T-cell (primary cell): ENCODE measurements around the gene MBOAT7. TPM values are rescaled to one million over a fixed set of nuclear protein-coding genes. Genes with fewer than 3 reads are reported as not detected.

ENCODE experiments used
- ATAC-seq, 4 experiments: fragments of 200-7000 bp in 3 of 4; fragments of 150-1000 bp in 1 of 4; cut with Tn5 transposase; replicated peaks in 1 of 4; 1 replicate in 3 of 4; 2 replicates in 1 of 4; pipeline ENCODE4 v1.10.0; 2021; ENCODE audit warnings: moderate library complexity in 3 of 4, mild to moderate bottlenecking in 2 of 4, moderate number of reproducible peaks in 1 of 4
- CTCF ChIA-PET, 2 donors: fragments of 300-600 bp; sonication (Branson Sonifier 250); formaldehyde crosslinking; loops; one replicate each; lab custom pipeline; 2022; ENCODE audit warnings: antibody characterized with exemption in 2 of 2; lab: Charles Lee
- POLR2A ChIA-PET, 2 donors: fragments of 300-600 bp; sonication (Branson Sonifier 250); formaldehyde crosslinking; loops; one replicate each; lab custom pipeline; 2022; ENCODE audit warnings: antibody characterized with exemption in 2 of 2; lab: Charles Lee
- DNase-seq, 35 experiments: peaks; one replicate each; pipeline versions ENCODE4 v3.0.0 to v3.0.0-alpha.2; 2013 to 2023
- H3K27ac ChIP-seq: one replicate; pipeline ENCODE4 v1.5.1; 2013; ENCODE audit warnings: low read length
- H3K27me3 ChIP-seq, 2 experiments: replicated peaks in 1 of 2; 1 replicate in 1 of 2; 2 replicates in 1 of 2; pipeline versions ENCODE4 v1.6.1 to v1.7.0; 2013; ENCODE audit warnings: low read length in 1 of 2, mixed read lengths in 1 of 2; ENCODE audit not compliant: control insufficient read depth in 2 of 2, insufficient read depth in 2 of 2; ENCODE audit errors: extremely low read depth in 1 of 2
- H3K36me3 ChIP-seq, 2 donors: 1 replicate in 1 of 2; 2 replicates in 1 of 2; pipeline versions ENCODE4 v1.6.1 to v1.7.0; 2013; ENCODE audit warnings: low read length in 1 of 2; ENCODE audit not compliant: control insufficient read depth in 2 of 2, insufficient read depth in 1 of 2; ENCODE audit errors: extremely low read depth in 1 of 2
- H3K4me1 ChIP-seq, 2 experiments: 1 replicate in 1 of 2; 2 replicates in 1 of 2; pipeline versions ENCODE4 v1.6.1 to v1.7.0; 2013; ENCODE audit warnings: low read length in 2 of 2, mixed read lengths in 1 of 2; ENCODE audit not compliant: insufficient read depth in 2 of 2, control insufficient read depth in 1 of 2; ENCODE audit errors: extremely low read depth in 1 of 2
- H3K4me3 ChIP-seq, 2 donors: 1 replicate in 1 of 2; 2 replicates in 1 of 2; pipeline versions ENCODE4 v1.5.1 to v1.7.0; 2013; ENCODE audit warnings: mild to moderate bottlenecking in 2 of 2, low read length in 1 of 2, moderate library complexity in 1 of 2; ENCODE audit not compliant: control insufficient read depth in 1 of 2; ENCODE audit errors: extremely low read depth in 1 of 2
- H3K9me3 ChIP-seq: 2 replicates; pipeline ENCODE4 v1.7.0; 2013
- H3K27ac Mint-ChIP-seq, 2 donors: one replicate each; pipeline ENCODE4 v1.8.0; 2020 to 2021; ENCODE audit warnings: mild to moderate bottlenecking in 2 of 2, mixed read lengths in 2 of 2
- H3K27me3 Mint-ChIP-seq, 2 donors: one replicate each; pipeline ENCODE4 v1.8.0; 2021 to 2022; ENCODE audit warnings: mixed read lengths in 2 of 2
- H3K36me3 Mint-ChIP-seq: one replicate; pipeline ENCODE4 v1.8.0; 2021; ENCODE audit warnings: mixed read lengths
- H3K4me1 Mint-ChIP-seq, 3 donors: one replicate each; pipeline ENCODE4 v1.8.0; 2020 to 2022; ENCODE audit warnings: mixed read lengths in 3 of 3, mild to moderate bottlenecking in 1 of 3
- H3K4me3 Mint-ChIP-seq, 3 donors: one replicate each; pipeline ENCODE4 v1.8.0; 2020 to 2022; ENCODE audit warnings: mild to moderate bottlenecking in 3 of 3, mixed read lengths in 3 of 3, moderate library complexity in 3 of 3
- H3K9me3 Mint-ChIP-seq, 3 donors: one replicate each; pipeline ENCODE4 v1.8.0; 2020 to 2022; ENCODE audit warnings: mixed read lengths in 3 of 3
- WGBS: methylation state at CpG from one replicate; pipeline ENCODE4 v1.1.5; 2013; ENCODE audit warnings: missing lambda C conversion rate; ENCODE audit not compliant: insufficient coverage; 5-methylcytosine and 5-hydroxymethylcytosine counted together
- total RNA-seq, 35 experiments: library from RNA in 6 of 35; stranded (reverse) in 6 of 35; fragments of 120-200 nt in 1 of 35; gene quantifications; one replicate each; pipeline versions ENCODE4 v1.2.1 to v1.2.4 and lab custom pipeline; 2013 to 2026

Gene MBOAT7
- total RNA-seq, 5 donors from 2014 or later (not counting 1 experiment from before 2014, with no cell fraction given) = 24.0 to 44.8 (median 38.9) TPM

DNA sequence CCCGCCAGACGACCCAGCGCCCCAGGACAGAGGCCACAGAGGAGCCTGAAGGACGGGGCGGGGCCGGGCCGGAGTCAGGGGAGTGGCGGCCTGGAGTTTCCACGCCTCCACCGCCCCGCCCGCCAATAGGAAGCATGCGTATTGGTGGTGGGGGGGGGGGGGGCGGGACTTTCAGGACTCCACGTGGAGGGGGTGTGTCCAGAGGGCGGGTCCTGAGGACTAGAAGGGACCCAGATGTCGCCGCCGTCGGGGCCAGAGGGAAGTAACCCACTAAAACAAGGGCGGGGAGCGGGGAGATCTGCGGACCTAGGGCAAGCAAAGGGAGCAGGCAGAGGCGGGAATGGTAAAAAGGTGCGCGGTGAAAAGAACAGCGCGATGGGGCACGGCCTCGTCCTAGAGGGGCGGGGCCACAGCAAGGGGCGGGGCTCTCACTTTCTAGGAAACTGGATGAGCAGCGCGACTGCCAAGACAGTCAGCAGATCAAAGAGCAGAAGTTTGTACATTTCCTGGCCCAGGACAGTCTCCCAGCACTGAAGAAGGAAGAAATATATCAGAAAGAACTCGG lies 27.1 kb downstream of the MBOAT7 start:
- Histone ChIP-seq H3K9me3 (no peaks in the 10 kb centered on the region), H3K27me3 (peaks cover 0 to 19% of the 10 kb centered on the region in 2 experiments), H3K36me3 (peaks cover 0 to 11% of the 10 kb centered on the region in 2 donors), H3K4me3 (peak overlapping the region; percentile 48 to 65), H3K4me1 (peaks cover 17 to 64% of the 10 kb centered on the region in 2 experiments), H3K27ac (no peak overlapping the region)
- ChIA-PET CTCF (interaction anchor here in 1 of 2 donors (0.7 to 1.4 kb wide), 2 partner anchors 26 to 27 kb away, joined by 3 read pairs; partner anchors contain the start of gene MBOAT7), POLR2A (no interaction called here)
- DNase-seq (peak; percentile 55 to 83 (median 74)), ATAC-seq (peak; percentile 10 to 21 (median 17))
- H3K9me3 Mint-ChIP-seq = no peaks in the 10 kb centered on the region
- peak overlapping the region; percentile 80 to 94 (median 82) for H3K4me3 Mint-ChIP-seq
- H3K27ac Mint-ChIP-seq = peak overlapping the region; percentile 55 to 78
- no peaks in the 10 kb centered on the region for H3K27me3 Mint-ChIP-seq
- WGBS = 4% methylated on average over 23 of the region's 35 CpGs
- H3K36me3 Mint-ChIP-seq = peaks cover 5% of the 10 kb centered on the region
- peaks cover 47 to 64% (median 59%) of the 10 kb centered on the region in 3 donors for H3K4me1 Mint-ChIP-seq

- H3K36me3 Mint-ChIP-seq = peaks cover 16% of the 10 kb centered on the region
- WGBS = 76% methylated on average over 10 of the region's 13 CpGs
Measured at GRCh38 chr19:54160854-54161253, 28.5 kb downstream of the MBOAT7 start.

GRCh38 chr19:54160182-54160811 lies 29.1 kb downstream of the MBOAT7 start:
- H3K27ac Mint-ChIP-seq = peak overlapping the region; percentile 100
- H3K27me3 Mint-ChIP-seq = no peaks in the 10 kb centered on the region
- Histone ChIP-seq H3K27ac (peak overlapping the region; percentile 80), H3K27me3 (peaks cover 0 to 19% of the 10 kb centered on the region in 2 experiments), H3K4me1 (peaks cover 24 to 83% of the 10 kb centered on the region in 2 experiments), H3K4me3 (peak overlapping the region; percentile 58 to 84), H3K36me3 (peaks cover 0 to 32% of the 10 kb centered on the region in 2 donors), H3K9me3 (no peaks in the 10 kb centered on the region)
- peak in 1 of 35 experiments; percentile 42 for DNase-seq
- peak overlapping the region; percentile 94 to 100 (median 100) for H3K4me3 Mint-ChIP-seq
- 13% methylated on average over 18 of the region's 28 CpGs for WGBS
- no peak for ATAC-seq
- no peaks in the 10 kb centered on the region for H3K9me3 Mint-ChIP-seq
- peaks cover 58 to 79% (median 66%) of the 10 kb centered on the region in 3 donors for H3K4me1 Mint-ChIP-seq
- ChIA-PET POLR2A (interaction anchor here in 1 of 2 donors (1.8 to 2.2 kb wide), 3 partner anchors 23 to 41 kb away, joined by 6 to 16 read pairs (median 9); partner anchors contain the start of genes CNOT3, MBOAT7 and RPS9), CTCF (interaction anchor here in 1 of 2 donors (0.6 to 1.8 kb wide), 4 partner anchors 10 to 50 kb away, joined by 3 to 13 read pairs (median 6); partner anchors contain the start of genes CNOT3 and TSEN34)
- H3K36me3 Mint-ChIP-seq = peaks cover 18% of the 10 kb centered on the region

More at GRCh38 chr19:54160854-54161253, 28.5 kb downstream of the MBOAT7 start:
- ChIA-PET CTCF (interaction anchor here in 1 of 2 donors (0.6 kb wide), 1 partner anchor 50 kb away, joined by 3 read pairs; no protein-coding TSS in a partner anchor), POLR2A (interaction anchor here in 1 of 2 donors (2.2 kb wide), 1 partner anchor 24 kb away, joined by 16 read pairs; the partner anchor contains the start of gene CNOT3)
- peaks cover 56 to 77% (median 66%) of the 10 kb centered on the region in 3 donors for H3K4me1 Mint-ChIP-seq
- peak overlapping the region; percentile 100 for H3K27ac Mint-ChIP-seq
- no peaks in the 10 kb centered on the region for H3K9me3 ChIP-seq
- H3K27ac ChIP-seq = no peak overlapping the region
- peaks cover 0 to 19% of the 10 kb centered on the region in 2 experiments for H3K27me3 ChIP-seq
- H3K36me3 ChIP-seq = peaks cover 0 to 26% of the 10 kb centered on the region in 2 donors
- ATAC-seq (no peak), DNase-seq (no peak)
- peaks cover 20 to 77% of the 10 kb centered on the region in 2 experiments for H3K4me1 ChIP-seq
- no peaks in the 10 kb centered on the region for H3K27me3 Mint-ChIP-seq
- no peak overlapping the region for H3K4me3 ChIP-seq
- no peaks in the 10 kb centered on the region for H3K9me3 Mint-ChIP-seq
- H3K4me3 Mint-ChIP-seq = peak overlapping the region; percentile 94 to 100 (median 100)

- H3K4me3 Mint-ChIP-seq = peak within 1 kb of the TSS; percentile 94 to 100 (median 100)
- Histone ChIP-seq H3K36me3 (peaks cover 0 to 39% of the 10 kb centered on the region in 2 donors), H3K27me3 (peaks cover 0 to 12% of the 10 kb centered on the region in 2 experiments), H3K9me3 (no peaks in the 10 kb centered on the region), H3K4me1 (peaks cover 31 to 86% of the 10 kb centered on the region in 2 experiments), H3K27ac (peak within 1 kb of the TSS; percentile 80), H3K4me3 (peak within 1 kb of the TSS; percentile 84)
- WGBS = under 1% methylated on average over 67 of the region's 72 CpGs
- no peaks in the 10 kb centered on the region for H3K9me3 Mint-ChIP-seq
- ChIA-PET POLR2A (interaction anchor here in 1 of 2 donors (1.8 to 2.2 kb wide), 3 partner anchors 23 to 41 kb away, joined by 6 to 16 read pairs (median 9); partner anchors contain the start of genes CNOT3, MBOAT7 and RPS9), CTCF (interaction anchor here (0.6 to 1.8 kb wide), 5 partner anchors 9 to 31 kb away, joined by 3 to 13 read pairs (median 4); partner anchors contain the start of genes CNOT3 (in 1 of the 2) and TSEN34 (in 1 of the 2))
- DNase-seq = peak; percentile 92 to 100 (median 99)
- peaks cover 24% of the 10 kb centered on the region for H3K36me3 Mint-ChIP-seq
- peaks cover 62 to 78% (median 68%) of the 10 kb centered on the region in 3 donors for H3K4me1 Mint-ChIP-seq
- ATAC-seq = peak; percentile 87 to 89 (median 88)
- no peaks in the 10 kb centered on the region for H3K27me3 Mint-ChIP-seq
- peak within 1 kb of the TSS; percentile 100 for H3K27ac Mint-ChIP-seq
Measured at GRCh38 chr19:54159352-54160181, 29.8 kb downstream of the MBOAT7 start, which contains the start of gene LENG1. Gene LENG1, minus strand, starts transcription at chr19:54159721. Its CDS starts 26 bp downstream, at chr19:54159695.

DNA sequence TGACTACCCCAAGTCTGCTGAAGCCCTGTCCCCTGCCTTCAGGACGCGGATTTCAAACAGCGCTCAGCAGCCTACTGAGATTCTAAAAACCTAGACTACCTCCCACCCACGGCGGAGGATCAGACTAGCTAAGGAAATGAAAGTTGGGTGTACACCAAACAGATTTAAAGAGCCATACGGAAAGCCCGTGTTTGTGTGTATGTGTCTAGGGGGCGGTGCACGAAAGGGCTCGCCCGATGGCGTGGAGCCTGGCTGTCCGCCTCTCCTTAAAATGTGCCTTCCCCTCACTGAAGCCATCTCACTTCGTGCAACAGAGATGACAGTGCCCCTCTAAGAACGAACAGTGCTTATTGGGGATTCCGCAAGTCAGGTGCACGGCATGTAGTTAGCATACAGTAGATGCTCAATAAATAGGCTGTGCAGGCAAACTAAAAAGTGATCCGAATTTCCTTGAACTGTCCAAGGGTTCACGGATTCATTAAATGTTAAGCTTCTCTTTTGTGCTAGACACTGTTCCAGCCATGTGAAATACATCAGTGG lies 30.5 kb downstream of the MBOAT7 start:
- ChIA-PET CTCF (interaction anchor here (0.8 to 1.8 kb wide), 4 partner anchors 8 to 32 kb away, joined by 3 to 13 read pairs (median 7); partner anchors contain the start of genes CNOT3 (in 1 of the 2) and TSEN34 (in 1 of the 2)), POLR2A (interaction anchor here in 1 of 2 donors (1.8 to 2.2 kb wide), 3 partner anchors 22 to 42 kb away, joined by 6 to 16 read pairs (median 9); partner anchors contain the start of genes CNOT3, MBOAT7 and RPS9)
- no peak for ATAC-seq
- no peaks in the 10 kb centered on the region for H3K9me3 Mint-ChIP-seq
- peaks cover 31% of the 10 kb centered on the region for H3K36me3 Mint-ChIP-seq
- Histone ChIP-seq H3K27me3 (peaks cover 0 to 6% of the 10 kb centered on the region in 2 experiments), H3K27ac (peak overlapping the region; percentile 74), H3K9me3 (no peaks in the 10 kb centered on the region), H3K4me3 (peak overlapping the region; percentile 84), H3K36me3 (peaks cover 2 to 46% of the 10 kb centered on the region in 2 donors), H3K4me1 (peaks cover 38 to 86% of the 10 kb centered on the region in 2 experiments)
- peak in 5 of 35 experiments; percentile 16 to 45 (median 18) for DNase-seq
- 2% methylated on average over 6 of the region's 19 CpGs for WGBS
- H3K27me3 Mint-ChIP-seq = no peaks in the 10 kb centered on the region
- peak overlapping the region; percentile 100 for H3K27ac Mint-ChIP-seq
- H3K4me3 Mint-ChIP-seq = peak overlapping the region; percentile 94 to 100 (median 100)
- peaks cover 63 to 78% (median 68%) of the 10 kb centered on the region in 3 donors for H3K4me1 Mint-ChIP-seq
